ENCODE measurements around the gene RNASE2.
"Not testable (repeated sequence)": the region's sequence is repeated elsewhere in the genome, so short reads cannot be mapped to it uniquely, and the experiment has no call there.

Gene RNASE2

DNA sequence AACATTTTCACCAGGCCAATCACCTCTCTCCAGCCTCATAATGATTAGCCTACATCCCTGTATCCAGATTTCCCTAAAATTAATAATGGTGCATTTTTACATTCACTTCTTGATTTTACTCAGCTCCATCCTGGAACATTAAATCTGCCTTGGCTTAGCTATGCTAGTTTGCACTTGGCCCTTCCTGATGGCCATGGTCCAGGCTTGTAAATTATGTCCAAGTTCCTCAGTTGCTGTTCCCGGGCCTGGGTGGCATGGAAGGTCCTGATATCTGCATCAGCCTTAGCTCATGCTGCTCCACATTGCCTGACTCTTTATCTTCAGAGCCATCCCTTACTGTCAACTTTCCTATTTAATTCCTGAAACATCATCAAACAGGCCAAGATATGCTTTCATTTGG is 23.4 kb downstream of the RNASE2 start:
- TF ChIP-seq CTCF (conservative IDR thresholded peaks at IDR 0.05) (no peak), ZFX (IDR thresholded peaks at IDR 0.05) (no peak)

GRCh38 chr14:20980906-20981305 is 25.6 kb downstream of the RNASE2 start:
- TF ChIP-seq ZFX (IDR thresholded peaks at IDR 0.05) = no peak
- no peak for TF ChIP-seq CTCF (conservative IDR thresholded peaks at IDR 0.05)
- no peak overlapping the region for H3K27ac ChIP-seq

More for the DNA sequence above, 23.4 kb downstream of the RNASE2 start:
- H3K27ac ChIP-seq = no peak overlapping the region

GRCh38 chr14:20982646-20983369 is 27.5 kb downstream of the RNASE2 start:
- TF ChIP-seq ZFX (IDR thresholded peaks at IDR 0.05) = no peak
- no peak for TF ChIP-seq CTCF (conservative IDR thresholded peaks at IDR 0.05)
- no peak overlapping the region for H3K27ac ChIP-seq

DNA sequence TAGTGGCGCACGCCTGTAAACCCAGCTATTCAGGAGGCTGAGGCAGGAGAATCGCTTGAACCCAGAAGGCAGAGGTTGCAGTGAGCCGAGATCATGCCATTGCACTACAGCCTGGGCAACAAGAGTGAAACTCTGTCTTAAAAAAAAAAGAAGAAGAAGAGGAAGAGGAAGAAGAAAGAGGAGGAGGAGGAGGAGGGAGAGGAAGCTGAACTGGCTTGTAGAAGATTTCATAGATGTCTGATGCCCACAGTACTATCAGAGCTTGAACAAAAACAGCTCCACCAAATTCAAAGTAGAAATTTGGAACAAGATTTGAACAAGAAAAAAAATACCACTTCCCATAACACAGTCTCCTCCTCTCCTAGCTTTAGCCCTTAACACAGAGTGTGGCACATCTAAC is 30.4 kb downstream of the RNASE2 start:
- H3K27ac ChIP-seq = not testable (repeated sequence)

DNA sequence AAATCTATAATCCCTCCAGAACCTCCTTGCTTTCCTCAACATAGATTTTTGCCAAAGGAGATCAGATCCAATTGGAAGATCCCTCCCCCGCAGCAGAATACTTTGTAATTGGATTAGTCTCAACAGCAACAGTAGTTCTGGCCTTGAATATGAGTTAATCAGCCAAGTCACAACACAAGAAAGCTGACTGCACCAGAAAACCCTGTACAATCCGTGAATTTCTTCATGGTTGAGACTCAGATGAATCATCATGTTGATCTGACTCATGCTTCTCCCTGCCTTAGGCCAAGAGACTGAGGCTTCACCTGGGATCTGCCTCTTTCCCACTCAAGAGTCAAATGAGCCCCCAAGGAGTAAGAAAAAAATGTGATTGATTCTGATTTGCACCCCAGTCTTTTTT is 31.5 kb downstream of the RNASE2 start:
- H3K27ac ChIP-seq = no peak overlapping the region
- TF ChIP-seq ZFX (IDR thresholded peaks at IDR 0.05) (no peak), CTCF (conservative IDR thresholded peaks at IDR 0.05) (no peak)

DNA sequence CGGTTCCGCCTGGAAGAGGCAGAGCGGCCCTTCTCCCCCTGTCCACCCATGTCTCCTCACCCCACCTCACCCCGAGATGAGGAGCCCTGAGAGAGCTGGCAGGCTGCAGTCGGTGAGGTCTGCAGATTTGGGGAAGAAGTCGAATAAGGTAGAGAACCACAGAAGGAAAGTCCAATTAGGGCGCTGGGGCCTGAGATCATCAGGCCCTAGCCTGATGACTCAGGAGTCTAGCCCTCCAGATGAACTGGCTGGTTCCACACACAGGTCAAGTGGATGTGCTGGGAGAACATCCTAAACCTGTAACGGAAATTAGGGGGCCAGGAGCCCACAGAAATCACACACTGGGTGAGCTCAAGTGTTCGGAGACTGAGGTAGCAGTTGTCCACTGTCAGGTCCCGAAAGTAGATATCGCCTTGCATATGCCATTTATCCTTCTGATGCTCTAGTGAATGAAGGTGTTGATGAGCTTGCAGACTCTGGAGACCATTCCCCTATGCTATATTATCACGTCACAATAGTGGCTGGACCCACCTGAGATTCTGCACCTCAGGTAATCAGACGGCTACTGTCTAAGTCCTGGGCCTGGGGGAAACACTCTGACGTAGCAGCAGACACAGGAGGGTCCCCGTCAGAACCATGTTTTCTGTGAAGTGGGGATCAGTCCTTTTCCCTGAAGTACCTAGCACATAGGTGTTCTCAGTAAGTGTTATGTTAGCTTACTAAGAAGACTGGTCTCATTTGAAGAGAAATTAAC is 33.6 kb downstream of the RNASE2 start:
- TF ChIP-seq ZFX (IDR thresholded peaks at IDR 0.05) (no peak), CTCF (conservative IDR thresholded peaks at IDR 0.05) (no peak)
- peak overlapping the region; percentile 70 for H3K27ac ChIP-seq

DNA sequence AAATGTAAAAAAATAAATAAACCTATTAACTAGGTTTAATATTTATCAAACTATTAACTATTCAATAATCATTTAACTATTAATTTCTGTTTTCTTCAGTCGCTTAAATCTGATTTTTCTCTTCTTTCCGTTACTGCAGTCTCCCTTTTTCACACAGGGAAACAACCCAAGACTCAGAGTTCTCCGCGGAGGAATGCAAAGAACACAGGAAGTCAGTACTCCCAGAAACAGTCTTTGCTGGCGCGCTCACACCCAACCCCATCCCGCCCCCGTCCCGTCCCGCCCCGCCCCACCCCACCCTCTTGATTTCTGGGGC is 34.1 kb downstream of the RNASE2 start:
- peak overlapping the region; percentile 70 for H3K27ac ChIP-seq
- TF ChIP-seq CTCF (conservative IDR thresholded peaks at IDR 0.05) (no peak), ZFX (IDR thresholded peaks at IDR 0.05) (no peak)

All from C4-2B (cell line).